ENCODE results near the gene GPX7. TPM values are rescaled to one million over a fixed set of nuclear protein-coding genes. Genes with fewer than 3 reads are reported as not detected.
A peak's percentile ranks its signal among the peaks of the same experiment; 100 is the strongest.

The GPX7 gene
- 28.5 and 29.6 TPM in 2 replicates for polyA plus RNA-seq (2013)

DNA sequence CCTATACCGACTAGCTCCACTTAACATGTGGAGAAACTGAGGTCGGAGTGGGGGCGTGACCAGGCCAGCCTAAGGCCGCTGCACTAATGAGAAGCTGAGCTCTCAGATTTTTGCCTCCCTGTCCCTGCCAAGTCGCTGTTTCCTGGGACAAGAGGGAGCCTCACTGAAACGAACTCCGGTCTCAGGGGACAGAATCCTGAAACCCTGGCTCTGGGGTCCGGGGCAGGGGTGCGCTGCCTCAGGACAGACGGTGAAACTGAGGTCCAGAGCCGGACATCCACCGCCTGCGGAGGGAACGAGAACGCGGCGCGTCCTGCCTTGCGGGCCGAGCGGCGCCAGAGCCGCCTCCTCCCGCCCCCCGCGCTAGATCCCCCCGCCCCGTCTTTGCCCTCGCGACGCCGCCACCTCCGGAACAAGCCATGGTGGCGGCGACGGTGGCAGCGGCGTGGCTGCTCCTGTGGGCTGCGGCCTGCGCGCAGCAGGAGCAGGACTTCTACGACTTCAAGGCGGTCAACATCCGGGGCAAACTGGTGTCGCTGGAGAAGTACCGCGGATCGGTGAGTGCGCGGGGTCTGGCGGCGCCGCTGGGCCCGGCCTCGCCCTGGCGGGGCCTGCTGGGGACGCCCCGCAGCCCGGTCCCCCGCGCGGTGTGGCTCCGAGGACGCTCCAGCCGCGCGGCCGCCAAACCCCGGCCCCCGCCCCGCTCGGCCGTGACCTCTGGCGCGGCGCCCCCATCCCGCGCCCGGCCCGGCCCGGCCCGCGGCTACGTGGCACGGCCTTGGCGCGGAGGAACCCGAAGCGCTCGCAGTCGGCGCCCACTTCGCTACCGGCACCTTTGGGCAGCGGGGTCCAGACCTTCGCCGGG is at the start of gene GPX7:
TSS of gene GPX7 (plus strand) at position 381 of the 865 bp plus-strand sequence. CDS start at position 420, 39 bp downstream.
- Histone ChIP-seq H3K4me2 (ENCODE audit: low read length) (peak within 1 kb of the TSS; percentile 83), H3K9ac (ENCODE audit: low read length) (peak within 1 kb of the TSS; percentile 81), H2BK5ac (ENCODE audit: low read depth, low read length, poor library complexity) (no peak within 1 kb of the TSS), H3K79me1 (ENCODE audit: low read length) (peaks cover 4% of the 10 kb centered on the region), H4K8ac (ENCODE audit: low read depth, low read length) (peak within 1 kb of the TSS; percentile 60), H3K36me3 (ENCODE audit: control insufficient read depth in 1 of 2, insufficient read depth in 2 of 2, low read length in 2 of 2) (peaks cover 0 to 4% of the 10 kb centered on the region in 2 experiments), H3K27ac (ENCODE audit: low read depth, low read length) (no peak within 1 kb of the TSS), H4K12ac (ENCODE audit: low read depth, low read length) (peak within 1 kb of the TSS; percentile 76), H3K4me1 (ENCODE audit: control insufficient read depth in 1 of 2, insufficient read depth in 2 of 2, low read length in 2 of 2) (peaks cover 10 to 14% of the 10 kb centered on the region in 2 experiments), H3K9me3 (ENCODE audit: insufficient read depth, low read depth, low read length) (no peaks in the 10 kb centered on the region), H3K79me2 (ENCODE audit: control insufficient read depth, insufficient read depth, low read length, poor library complexity) (no peaks in the 10 kb centered on the region), H2AK5ac (ENCODE audit: low read length) (no peak within 1 kb of the TSS), H3K14ac (ENCODE audit: low read length) (peak within 1 kb of the TSS; percentile 48), H2BK120ac (ENCODE audit: insufficient read depth, low read length, poor library complexity) (peak within 1 kb of the TSS; percentile 66), H3K4me3 (ENCODE audit: low read depth, low read length) (peak within 1 kb of the TSS; percentile 79), H2AFZ (ENCODE audit: insufficient read depth, low read length, poor library complexity) (peak within 1 kb of the TSS; percentile 62), H3K27me3 (ENCODE audit: insufficient read depth, low read length) (peaks cover 2% of the 10 kb centered on the region), H3K23ac (ENCODE audit: low read length) (no peak within 1 kb of the TSS), H4K91ac (ENCODE audit: low read depth, low read length) (peak within 1 kb of the TSS; percentile 78), H3K4ac (ENCODE audit: low read depth, low read length) (peak within 1 kb of the TSS; percentile 40), H2BK12ac (ENCODE audit: low read length) (peak within 1 kb of the TSS; percentile 0), H3K18ac (ENCODE audit: low read length) (peak within 1 kb of the TSS; percentile 66)
- WGBS (ENCODE audit: extremely low coverage, insufficient coverage, insufficient read length), result no CpG with 5 or more reads among the region's 97 CpGs
- DNase-seq, result peak; percentile 16 to 46

DNA sequence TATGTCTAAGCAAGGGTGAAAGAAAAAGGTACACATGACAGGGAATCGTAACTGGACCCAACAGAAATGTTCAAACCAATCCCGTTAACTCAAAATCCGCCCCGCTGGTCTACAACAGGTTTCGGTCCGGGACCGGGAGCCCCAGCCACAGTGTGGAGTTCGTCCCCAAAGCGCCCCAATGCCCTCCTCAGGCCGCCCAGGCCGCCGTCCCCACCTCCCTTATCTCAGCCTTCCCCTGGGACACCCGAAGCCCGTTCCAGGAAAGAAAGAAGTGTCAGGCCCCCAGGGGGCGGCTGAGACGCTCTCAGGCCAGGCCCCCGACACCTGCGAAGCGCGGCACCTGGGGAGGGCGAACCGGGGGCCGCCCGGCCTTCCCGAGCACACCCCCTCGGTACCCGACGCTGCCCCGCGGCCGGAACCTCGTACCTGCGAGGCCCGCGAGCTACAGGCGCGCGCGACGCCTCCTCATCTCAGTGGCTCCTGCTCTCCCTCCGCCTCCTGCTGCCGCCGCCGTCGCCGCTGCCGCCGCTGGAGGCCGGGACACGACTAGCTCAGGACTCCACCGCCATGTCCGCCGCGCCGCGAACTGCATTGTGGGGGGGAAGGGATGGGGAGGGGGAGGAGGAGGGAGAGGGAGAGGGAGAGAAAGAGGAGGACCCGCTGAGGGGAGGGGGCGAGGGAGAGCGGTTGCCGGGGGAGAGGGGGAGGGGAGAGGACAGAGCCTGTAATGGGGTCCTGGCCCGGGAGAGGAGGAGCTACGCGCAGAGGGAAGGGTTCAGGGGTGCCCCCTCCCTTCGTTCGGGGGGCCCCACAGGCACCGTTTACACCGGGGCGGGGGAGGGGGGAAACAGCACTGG is 49.4 kb upstream of the GPX7 start, which contains the start of gene TUT4:
TSS of gene TUT4 (minus strand) at position 588 of the 857 bp plus-strand sequence. CDS start 26,812 bp downstream, outside the sequence.
- no peaks in the 10 kb centered on the region for H3K27me3 ChIP-seq (ENCODE audit: insufficient read depth, low read length)
- no peaks in the 10 kb centered on the region for H3K9me3 ChIP-seq (ENCODE audit: insufficient read depth, low read depth, low read length)
- peak within 1 kb of the TSS; percentile 83 for H3K9ac ChIP-seq (ENCODE audit: low read length)
- H3K4ac ChIP-seq (ENCODE audit: low read depth, low read length), result peak within 1 kb of the TSS; percentile 46
- H2BK12ac ChIP-seq (ENCODE audit: low read length), result peak within 1 kb of the TSS; percentile 7
- peak within 1 kb of the TSS; percentile 79 for H3K14ac ChIP-seq (ENCODE audit: low read length)
- H4K12ac ChIP-seq (ENCODE audit: low read depth, low read length), result peak within 1 kb of the TSS; percentile 81
- H3K4me3 ChIP-seq (ENCODE audit: low read depth, low read length), result peak within 1 kb of the TSS; percentile 99
- H4K8ac ChIP-seq (ENCODE audit: low read depth, low read length), result peak within 1 kb of the TSS; percentile 83
- peak within 1 kb of the TSS; percentile 95 for H3K27ac ChIP-seq (ENCODE audit: low read depth, low read length)
- H2AFZ ChIP-seq (ENCODE audit: insufficient read depth, low read length, poor library complexity), result peak within 1 kb of the TSS; percentile 51
- WGBS (ENCODE audit: extremely low coverage, insufficient coverage, insufficient read length), result no CpG with 5 or more reads among the region's 68 CpGs
- H2BK120ac ChIP-seq (ENCODE audit: insufficient read depth, low read length, poor library complexity), result peak within 1 kb of the TSS; percentile 83
- peak within 1 kb of the TSS; percentile 72 for H3K4me2 ChIP-seq (ENCODE audit: low read length)
- peaks cover 13% of the 10 kb centered on the region for H3K79me1 ChIP-seq (ENCODE audit: low read length)
- no peak within 1 kb of the TSS for H3K23ac ChIP-seq (ENCODE audit: low read length)
- peak; percentile 57 to 70 for DNase-seq
- no peaks in the 10 kb centered on the region for H3K36me3 ChIP-seq (ENCODE audit: control insufficient read depth in 1 of 2, insufficient read depth in 2 of 2, low read length in 2 of 2)
- H3K18ac ChIP-seq (ENCODE audit: low read length), result peak within 1 kb of the TSS; percentile 93
- peaks cover 11% of the 10 kb centered on the region for H3K79me2 ChIP-seq (ENCODE audit: control insufficient read depth, insufficient read depth, low read length, poor library complexity)
- H2AK5ac ChIP-seq (ENCODE audit: low read length), result peak within 1 kb of the TSS; percentile 36
- H2BK5ac ChIP-seq (ENCODE audit: low read depth, low read length, poor library complexity), result peak within 1 kb of the TSS; percentile 89
- H4K91ac ChIP-seq (ENCODE audit: low read depth, low read length), result peak within 1 kb of the TSS; percentile 88
- peaks cover 2 to 5% of the 10 kb centered on the region in 2 experiments for H3K4me1 ChIP-seq (ENCODE audit: control insufficient read depth in 1 of 2, insufficient read depth in 2 of 2, low read length in 2 of 2)

DNA sequence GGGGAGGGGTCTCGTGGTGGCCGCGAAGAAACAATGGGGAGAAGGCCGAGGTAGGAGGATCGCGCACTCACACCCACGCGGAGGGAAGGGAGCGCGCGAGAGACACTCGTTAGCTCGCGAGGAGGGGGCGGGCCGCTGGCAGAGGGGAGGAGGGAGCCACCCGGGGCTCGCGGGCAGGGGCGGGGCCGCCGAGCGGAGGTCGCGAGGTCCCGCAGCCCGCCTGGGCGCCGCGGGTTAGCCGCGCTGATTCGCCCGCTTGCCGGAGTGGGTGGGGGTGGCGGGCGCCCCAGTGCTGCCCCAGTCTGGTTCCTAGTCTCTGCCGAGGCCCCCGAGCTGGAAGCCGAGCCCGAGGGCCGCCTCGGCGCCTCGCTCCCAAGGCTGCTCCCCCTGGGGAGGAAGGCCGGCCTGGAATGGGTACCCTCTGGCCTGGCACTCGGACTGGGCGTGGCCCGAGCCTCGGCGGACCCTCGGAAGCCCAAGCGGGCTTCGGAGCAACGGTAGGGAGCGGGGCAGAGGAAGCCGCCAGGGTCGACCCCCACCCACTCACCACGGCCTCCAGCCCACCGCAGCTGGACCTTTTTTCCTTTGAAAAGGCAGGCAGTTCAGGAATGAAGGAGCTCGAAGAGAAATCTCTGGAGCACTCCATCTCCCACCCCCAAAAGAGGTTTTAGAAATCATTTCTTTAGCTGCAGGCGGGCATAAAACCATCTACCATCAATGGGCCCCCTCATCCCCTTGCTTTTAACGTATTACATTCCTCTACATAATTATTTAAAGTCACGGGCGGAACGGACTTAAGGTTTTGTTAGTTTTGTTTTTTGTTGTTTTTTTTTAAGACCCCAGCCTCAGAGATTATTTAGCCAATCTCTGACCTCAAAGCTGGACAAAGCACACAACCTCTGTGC is 48.6 kb upstream of the GPX7 start:
- Histone ChIP-seq H3K36me3 (ENCODE audit: control insufficient read depth in 1 of 2, insufficient read depth in 2 of 2, low read length in 2 of 2) (no peaks in the 10 kb centered on the region), H3K14ac (ENCODE audit: low read length) (peak overlapping the region; percentile 65), H3K9ac (ENCODE audit: low read length) (peak overlapping the region; percentile 81), H4K8ac (ENCODE audit: low read depth, low read length) (peak overlapping the region; percentile 83), H3K18ac (ENCODE audit: low read length) (peak overlapping the region; percentile 58), H3K27ac (ENCODE audit: low read depth, low read length) (peak overlapping the region; percentile 95), H2BK120ac (ENCODE audit: insufficient read depth, low read length, poor library complexity) (peak overlapping the region; percentile 83), H2AFZ (ENCODE audit: insufficient read depth, low read length, poor library complexity) (peak overlapping the region; percentile 41), H4K12ac (ENCODE audit: low read depth, low read length) (peak overlapping the region; percentile 81), H3K4ac (ENCODE audit: low read depth, low read length) (peak overlapping the region; percentile 46), H3K4me1 (ENCODE audit: control insufficient read depth in 1 of 2, insufficient read depth in 2 of 2, low read length in 2 of 2) (peaks cover 2 to 5% of the 10 kb centered on the region in 2 experiments), H3K4me2 (ENCODE audit: low read length) (peak overlapping the region; percentile 66), H4K91ac (ENCODE audit: low read depth, low read length) (peak overlapping the region; percentile 88), H3K79me2 (ENCODE audit: control insufficient read depth, insufficient read depth, low read length, poor library complexity) (peaks cover 11% of the 10 kb centered on the region), H2BK5ac (ENCODE audit: low read depth, low read length, poor library complexity) (peak overlapping the region; percentile 89), H2AK5ac (ENCODE audit: low read length) (peak overlapping the region; percentile 28), H3K27me3 (ENCODE audit: insufficient read depth, low read length) (no peaks in the 10 kb centered on the region), H3K23ac (ENCODE audit: low read length) (no peak overlapping the region), H3K79me1 (ENCODE audit: low read length) (peaks cover 13% of the 10 kb centered on the region), H2BK12ac (ENCODE audit: low read length) (peak overlapping the region; percentile 7), H3K4me3 (ENCODE audit: low read depth, low read length) (peak overlapping the region; percentile 99), H3K9me3 (ENCODE audit: insufficient read depth, low read depth, low read length) (no peaks in the 10 kb centered on the region)
- DNase-seq, result peak; percentile 67 to 81
- WGBS (ENCODE audit: extremely low coverage, insufficient coverage, insufficient read length), result no CpG with 5 or more reads among the region's 66 CpGs

All from trophoblast cell (in vitro differentiated cells and primary cell).